ENCODE measurements around the gene TSSK6.

TSSK6 gene

DNA sequence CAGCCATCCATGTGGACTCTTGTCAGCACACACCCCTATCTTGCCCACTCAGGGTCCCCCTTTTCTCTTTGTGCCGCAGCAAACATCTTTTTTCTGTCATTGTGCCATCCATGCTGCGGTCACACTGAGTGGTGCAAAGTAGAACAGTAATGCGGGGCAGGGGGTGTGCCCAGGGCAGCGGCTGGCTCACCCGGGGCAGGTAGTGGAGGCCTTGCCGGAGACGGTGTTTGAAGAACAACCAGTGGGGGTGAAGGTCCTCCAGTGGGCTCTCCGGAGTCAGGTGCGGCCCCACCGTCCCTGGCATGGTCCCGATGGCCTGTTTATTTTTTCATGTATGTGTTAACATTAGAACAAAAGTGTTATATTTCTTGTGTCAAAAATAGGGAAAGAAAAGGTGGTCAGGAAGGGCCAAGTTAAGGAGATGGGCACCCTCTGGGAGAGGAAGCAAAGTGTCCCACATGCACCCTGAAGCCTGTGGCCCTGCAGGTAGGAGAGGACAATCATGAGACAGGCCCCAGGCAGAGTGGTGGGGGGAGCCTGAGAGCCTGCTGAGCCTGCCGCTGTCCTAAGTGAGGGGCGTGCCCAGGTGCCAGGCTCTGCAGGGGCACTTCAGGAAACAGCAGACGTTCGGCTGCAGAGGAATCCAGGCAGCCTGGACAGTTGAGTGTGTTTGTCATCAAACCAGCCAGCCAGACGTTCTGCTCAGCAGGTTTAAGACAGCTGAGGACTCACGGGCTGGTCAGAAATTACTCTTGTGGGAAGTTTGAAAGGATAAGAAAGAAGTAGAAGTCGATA lies 12.3 kb downstream of the TSSK6 start:
- no peak overlapping the region for H3K27ac ChIP-seq (ENCODE audit: low read depth, low read length)
- H2BK120ac ChIP-seq (ENCODE audit: low read depth, low read length), result no peak overlapping the region
- H3K79me1 ChIP-seq (ENCODE audit: low read length), result peaks cover 1% of the 10 kb centered on the region
- no peak overlapping the region for H2BK15ac ChIP-seq (replicated peaks; ENCODE audit: low read depth)
- H2AK5ac ChIP-seq (ENCODE audit: low read length), result no peak overlapping the region
- H4K5ac ChIP-seq (ENCODE audit: low read length), result no peak overlapping the region
- no peaks in the 10 kb centered on the region for H3K79me2 ChIP-seq (ENCODE audit: control insufficient read depth, insufficient read depth, low read length)
- H3K36me3 ChIP-seq (ENCODE audit: control insufficient read depth, insufficient read depth, low read length), result peaks cover 28% of the 10 kb centered on the region
- H3K18ac ChIP-seq (ENCODE audit: low read length), result no peak overlapping the region
- no peak overlapping the region for H3K4me3 ChIP-seq (ENCODE audit: low read length)
- no peak overlapping the region for H3K56ac ChIP-seq (ENCODE audit: low read length)
- H4K8ac ChIP-seq (ENCODE audit: low read depth, low read length), result no peak overlapping the region
- H2BK5ac ChIP-seq (ENCODE audit: low read length), result no peak overlapping the region
- H3K4me1 ChIP-seq (ENCODE audit: control insufficient read depth, low read depth, low read length), result no peaks in the 10 kb centered on the region
- H3K23ac ChIP-seq (ENCODE audit: low read length), result no peak overlapping the region
- no peaks in the 10 kb centered on the region for H3K27me3 ChIP-seq (ENCODE audit: insufficient read depth, low read length, poor library complexity)
- no peak for DNase-seq
- no peak overlapping the region for H3K4me2 ChIP-seq (ENCODE audit: low read length)
- H3K9ac ChIP-seq (ENCODE audit: low read length), result no peak overlapping the region
- no CpG with 5 or more reads among the region's 18 CpGs for WGBS (ENCODE audit: extremely low coverage, insufficient coverage, low lambda C conversion rate)
- H3K4ac ChIP-seq (ENCODE audit: low read depth, low read length), result no peak overlapping the region

DNA sequence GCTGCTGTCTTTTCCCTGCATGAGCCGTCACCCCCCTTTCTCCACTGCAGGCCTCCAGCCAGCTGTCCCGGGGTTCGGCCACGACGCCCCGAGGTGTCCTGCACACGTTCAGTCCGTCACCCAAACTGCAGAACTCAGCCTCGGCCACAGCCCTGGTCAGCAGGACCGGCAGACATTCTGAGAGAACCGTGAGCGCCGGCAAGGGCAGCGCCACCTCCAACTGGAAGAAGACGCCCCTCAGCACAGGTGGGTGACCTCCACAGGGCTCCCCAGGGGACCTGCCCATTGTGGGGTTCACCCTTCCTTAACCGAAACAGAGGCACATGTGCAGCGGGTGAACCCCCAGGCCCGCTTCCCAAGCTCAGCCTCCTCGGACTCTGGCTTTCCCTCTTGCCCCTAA lies 13.1 kb downstream of the TSSK6 start:
- no peak overlapping the region for H2BK5ac ChIP-seq (ENCODE audit: low read length)
- no peak overlapping the region for H3K4me2 ChIP-seq (ENCODE audit: low read length)
- H3K9ac ChIP-seq (ENCODE audit: low read length), result no peak overlapping the region
- no peaks in the 10 kb centered on the region for H3K79me2 ChIP-seq (ENCODE audit: control insufficient read depth, insufficient read depth, low read length)
- WGBS (ENCODE audit: extremely low coverage, insufficient coverage, low lambda C conversion rate), result no CpG with 5 or more reads among the region's 19 CpGs
- H3K18ac ChIP-seq (ENCODE audit: low read length), result no peak overlapping the region
- H3K56ac ChIP-seq (ENCODE audit: low read length), result no peak overlapping the region
- peaks cover 28% of the 10 kb centered on the region for H3K36me3 ChIP-seq (ENCODE audit: control insufficient read depth, insufficient read depth, low read length)
- no peak for DNase-seq
- no peak overlapping the region for H3K4me3 ChIP-seq (ENCODE audit: low read length)
- no peaks in the 10 kb centered on the region for H3K27me3 ChIP-seq (ENCODE audit: insufficient read depth, low read length, poor library complexity)
- no peak overlapping the region for H3K27ac ChIP-seq (ENCODE audit: low read depth, low read length)
- no peak overlapping the region for H3K23ac ChIP-seq (ENCODE audit: low read length)
- no peak overlapping the region for H4K8ac ChIP-seq (ENCODE audit: low read depth, low read length)
- H3K4ac ChIP-seq (ENCODE audit: low read depth, low read length), result no peak overlapping the region
- peaks cover 5% of the 10 kb centered on the region for H3K79me1 ChIP-seq (ENCODE audit: low read length)
- no peak overlapping the region for H2BK120ac ChIP-seq (ENCODE audit: low read depth, low read length)
- no peak overlapping the region for H2AK5ac ChIP-seq (ENCODE audit: low read length)
- H2BK15ac ChIP-seq (replicated peaks; ENCODE audit: low read depth), result no peak overlapping the region
- no peak overlapping the region for H4K5ac ChIP-seq (ENCODE audit: low read length)
- no peaks in the 10 kb centered on the region for H3K4me1 ChIP-seq (ENCODE audit: control insufficient read depth, low read depth, low read length)

DNA sequence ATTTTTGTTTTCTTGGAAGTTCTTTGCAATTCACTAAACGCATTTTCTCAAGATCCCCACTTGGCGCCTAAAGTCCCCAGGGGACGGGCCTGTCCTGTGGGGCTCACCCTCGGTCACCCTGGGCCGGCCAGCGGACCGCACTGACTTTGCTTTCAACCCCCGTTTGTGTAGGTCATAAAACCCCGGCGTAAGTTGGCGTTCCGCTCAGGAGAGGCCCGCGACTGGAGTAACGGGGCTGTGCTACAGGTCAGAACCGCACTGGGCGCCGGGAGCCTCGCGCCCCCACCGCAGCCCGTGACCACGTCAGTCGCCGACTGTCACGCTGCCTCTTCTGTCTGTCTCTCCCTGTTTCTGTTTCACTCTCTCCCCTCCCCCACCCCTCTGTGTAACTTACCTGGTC lies 13.6 kb downstream of the TSSK6 start:
- H3K36me3 ChIP-seq (ENCODE audit: control insufficient read depth, insufficient read depth, low read length), result peaks cover 27% of the 10 kb centered on the region
- H2BK15ac ChIP-seq (replicated peaks; ENCODE audit: low read depth), result no peak overlapping the region
- no peak overlapping the region for H2BK5ac ChIP-seq (ENCODE audit: low read length)
- no peak overlapping the region for H2AK5ac ChIP-seq (ENCODE audit: low read length)
- H3K4ac ChIP-seq (ENCODE audit: low read depth, low read length), result no peak overlapping the region
- no peak overlapping the region for H3K27ac ChIP-seq (ENCODE audit: low read depth, low read length)
- H3K27me3 ChIP-seq (ENCODE audit: insufficient read depth, low read length, poor library complexity), result no peaks in the 10 kb centered on the region
- H3K4me1 ChIP-seq (ENCODE audit: control insufficient read depth, low read depth, low read length), result no peaks in the 10 kb centered on the region
- no peak overlapping the region for H4K5ac ChIP-seq (ENCODE audit: low read length)
- no CpG with 5 or more reads among the region's 26 CpGs for WGBS (ENCODE audit: extremely low coverage, insufficient coverage, low lambda C conversion rate)
- no peak overlapping the region for H3K9ac ChIP-seq (ENCODE audit: low read length)
- no peak overlapping the region for H3K4me3 ChIP-seq (ENCODE audit: low read length)
- no peak overlapping the region for H4K8ac ChIP-seq (ENCODE audit: low read depth, low read length)
- H3K79me1 ChIP-seq (ENCODE audit: low read length), result peaks cover 5% of the 10 kb centered on the region
- H3K56ac ChIP-seq (ENCODE audit: low read length), result no peak overlapping the region
- no peak overlapping the region for H3K23ac ChIP-seq (ENCODE audit: low read length)
- no peaks in the 10 kb centered on the region for H3K79me2 ChIP-seq (ENCODE audit: control insufficient read depth, insufficient read depth, low read length)
- no peak overlapping the region for H2BK120ac ChIP-seq (ENCODE audit: low read depth, low read length)
- DNase-seq, result no peak
- H3K18ac ChIP-seq (ENCODE audit: low read length), result no peak overlapping the region
- H3K4me2 ChIP-seq (ENCODE audit: low read length), result no peak overlapping the region

DNA sequence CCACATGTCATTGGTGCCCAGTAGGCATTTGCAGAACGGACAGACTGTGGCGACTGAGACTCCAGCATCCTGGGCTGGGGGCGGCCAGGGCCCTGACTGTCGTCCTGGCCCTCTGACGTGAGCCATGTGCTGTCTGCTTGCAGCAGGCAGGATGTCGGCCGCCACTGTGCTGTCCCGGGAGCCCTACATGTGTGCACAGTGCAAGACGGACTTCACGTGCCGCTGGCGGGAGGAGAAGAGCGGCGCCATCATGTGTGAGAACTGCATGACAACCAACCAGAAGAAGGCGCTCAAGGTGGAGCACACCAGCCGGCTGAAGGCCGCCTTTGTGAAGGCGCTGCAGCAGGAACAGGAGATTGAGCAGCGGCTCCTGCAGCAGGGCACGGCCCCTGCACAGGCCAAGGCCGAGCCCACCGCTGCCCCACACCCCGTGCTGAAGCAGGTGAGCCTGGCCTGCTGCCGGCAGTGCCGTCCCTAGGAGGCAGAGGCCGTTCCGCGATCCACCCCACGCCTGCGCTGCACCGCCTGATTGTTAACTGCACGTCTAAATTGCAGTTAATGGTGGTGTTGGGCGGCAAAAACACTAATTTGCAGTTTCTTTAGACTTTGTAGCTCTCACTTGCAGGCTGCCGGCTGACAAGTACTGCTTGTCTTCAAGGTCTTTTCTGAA lies 14.2 kb downstream of the TSSK6 start:
- H3K4ac ChIP-seq (ENCODE audit: low read depth, low read length), result no peak overlapping the region
- H2BK15ac ChIP-seq (replicated peaks; ENCODE audit: low read depth), result no peak overlapping the region
- WGBS (ENCODE audit: extremely low coverage, insufficient coverage, low lambda C conversion rate), result no CpG with 5 or more reads among the region's 34 CpGs
- H2BK5ac ChIP-seq (ENCODE audit: low read length), result no peak overlapping the region
- no peak overlapping the region for H3K18ac ChIP-seq (ENCODE audit: low read length)
- H3K79me1 ChIP-seq (ENCODE audit: low read length), result peaks cover 6% of the 10 kb centered on the region
- no peak overlapping the region for H2BK120ac ChIP-seq (ENCODE audit: low read depth, low read length)
- no peak overlapping the region for H3K56ac ChIP-seq (ENCODE audit: low read length)
- no peaks in the 10 kb centered on the region for H3K4me1 ChIP-seq (ENCODE audit: control insufficient read depth, low read depth, low read length)
- H3K4me2 ChIP-seq (ENCODE audit: low read length), result no peak overlapping the region
- H3K23ac ChIP-seq (ENCODE audit: low read length), result no peak overlapping the region
- H4K8ac ChIP-seq (ENCODE audit: low read depth, low read length), result no peak overlapping the region
- H3K9ac ChIP-seq (ENCODE audit: low read length), result no peak overlapping the region
- peaks cover 30% of the 10 kb centered on the region for H3K36me3 ChIP-seq (ENCODE audit: control insufficient read depth, insufficient read depth, low read length)
- no peaks in the 10 kb centered on the region for H3K27me3 ChIP-seq (ENCODE audit: insufficient read depth, low read length, poor library complexity)
- no peak overlapping the region for H2AK5ac ChIP-seq (ENCODE audit: low read length)
- no peak overlapping the region for H4K5ac ChIP-seq (ENCODE audit: low read length)
- H3K27ac ChIP-seq (ENCODE audit: low read depth, low read length), result no peak overlapping the region
- DNase-seq, result no peak
- no peak overlapping the region for H3K4me3 ChIP-seq (ENCODE audit: low read length)
- no peaks in the 10 kb centered on the region for H3K79me2 ChIP-seq (ENCODE audit: control insufficient read depth, insufficient read depth, low read length)

DNA sequence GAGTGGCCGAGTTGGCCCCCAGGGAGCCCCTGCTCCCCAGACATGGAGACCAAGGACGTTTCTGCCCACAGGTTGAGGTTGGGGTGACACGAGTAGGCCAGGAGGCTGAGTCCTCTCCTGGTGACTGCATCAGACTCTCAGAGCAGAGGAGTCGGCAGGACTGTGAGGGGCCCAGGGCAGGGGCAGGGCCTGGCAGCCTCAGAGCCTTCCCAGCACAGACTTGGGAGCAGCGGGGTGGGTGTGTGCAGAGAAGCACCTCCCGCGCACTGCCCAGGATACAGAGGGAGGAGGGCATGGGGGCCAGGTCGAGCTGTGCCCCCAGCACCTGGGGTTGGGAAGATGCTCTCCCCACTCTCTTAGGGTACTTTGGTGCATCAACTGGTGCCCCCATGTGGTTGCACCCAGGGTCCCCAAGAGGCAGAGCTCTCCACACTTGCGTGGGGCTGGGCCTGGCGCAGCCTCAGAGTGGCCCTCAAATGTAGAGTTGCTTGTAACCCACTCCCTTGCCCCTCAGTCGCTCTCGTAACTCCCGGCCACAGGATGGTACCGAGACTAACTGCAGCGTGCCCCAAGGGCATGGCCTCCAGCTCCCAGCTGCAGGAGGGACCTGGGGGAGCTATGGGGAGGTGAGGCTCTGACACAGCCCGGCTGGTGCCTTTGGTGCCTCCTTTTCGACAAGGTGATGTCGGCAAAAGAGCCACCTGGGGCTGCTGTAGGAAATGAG lies 15.9 kb downstream of the TSSK6 start:
- H3K27me3 ChIP-seq (ENCODE audit: insufficient read depth, low read length, poor library complexity), result no peaks in the 10 kb centered on the region
- no peak overlapping the region for H3K4me2 ChIP-seq (ENCODE audit: low read length)
- H3K23ac ChIP-seq (ENCODE audit: low read length), result no peak overlapping the region
- H4K5ac ChIP-seq (ENCODE audit: low read length), result no peak overlapping the region
- peaks cover 2% of the 10 kb centered on the region for H3K79me2 ChIP-seq (ENCODE audit: control insufficient read depth, insufficient read depth, low read length)
- H3K27ac ChIP-seq (ENCODE audit: low read depth, low read length), result no peak overlapping the region
- DNase-seq, result no peak
- H2AK5ac ChIP-seq (ENCODE audit: low read length), result no peak overlapping the region
- no peak overlapping the region for H2BK5ac ChIP-seq (ENCODE audit: low read length)
- H3K9ac ChIP-seq (ENCODE audit: low read length), result no peak overlapping the region
- no peaks in the 10 kb centered on the region for H3K4me1 ChIP-seq (ENCODE audit: control insufficient read depth, low read depth, low read length)
- no peak overlapping the region for H3K56ac ChIP-seq (ENCODE audit: low read length)
- no peak overlapping the region for H3K4me3 ChIP-seq (ENCODE audit: low read length)
- H3K4ac ChIP-seq (ENCODE audit: low read depth, low read length), result no peak overlapping the region
- peaks cover 11% of the 10 kb centered on the region for H3K79me1 ChIP-seq (ENCODE audit: low read length)
- no peak overlapping the region for H2BK15ac ChIP-seq (replicated peaks; ENCODE audit: low read depth)
- H2BK120ac ChIP-seq (ENCODE audit: low read depth, low read length), result no peak overlapping the region
- no peak overlapping the region for H3K18ac ChIP-seq (ENCODE audit: low read length)
- peaks cover 28% of the 10 kb centered on the region for H3K36me3 ChIP-seq (ENCODE audit: control insufficient read depth, insufficient read depth, low read length)
- no CpG with 5 or more reads among the region's 18 CpGs for WGBS (ENCODE audit: extremely low coverage, insufficient coverage, low lambda C conversion rate)
- no peak overlapping the region for H4K8ac ChIP-seq (ENCODE audit: low read depth, low read length)

Data from mesendoderm (in vitro differentiated cells).